Panc1 (cell line): ENCODE data around the gene PTPRA.

Experiments
- POLR2AphosphoS5 ChIP-seq: IDR thresholded peaks from 2 replicates; pipeline ENCODE4 v1.6.1; 2012; ENCODE audit warnings: mild to moderate bottlenecking, low read depth, low read length, moderate library complexity
- SIN3A ChIP-seq: IDR thresholded peaks from 2 replicates; pipeline ENCODE4 v1.6.1; 2012; ENCODE audit warnings: low read depth, mild to moderate bottlenecking, low read length, moderate library complexity, borderline replicate concordance; ENCODE audit not compliant: insufficient read depth
- TCF7L2 ChIP-seq: IDR thresholded peaks from 2 replicates; pipeline ENCODE4 v1.6.1; 2011; ENCODE audit warnings: mild to moderate bottlenecking, low read depth, low read length, inconsistent platforms
- TF ChIP-seq, protein P1 (sequence below): fragments of 450-650 bp; IDR thresholded peaks from 2 replicates; pipeline ENCODE4 v1.5.1; 2017; ENCODE audit warnings: mild to moderate bottlenecking
- TF ChIP-seq, protein P2 (sequence below), 2 experiments: IDR thresholded peaks; 2 replicates each; pipeline ENCODE4 v1.6.1; 2011 to 2012; ENCODE audit warnings: low read depth in 2 of 2, control low read depth in 1 of 2, low read length in 1 of 2, mild to moderate bottlenecking in 1 of 2, moderate library complexity in 1 of 2; ENCODE audit not compliant: insufficient read depth in 1 of 2

DNA sequence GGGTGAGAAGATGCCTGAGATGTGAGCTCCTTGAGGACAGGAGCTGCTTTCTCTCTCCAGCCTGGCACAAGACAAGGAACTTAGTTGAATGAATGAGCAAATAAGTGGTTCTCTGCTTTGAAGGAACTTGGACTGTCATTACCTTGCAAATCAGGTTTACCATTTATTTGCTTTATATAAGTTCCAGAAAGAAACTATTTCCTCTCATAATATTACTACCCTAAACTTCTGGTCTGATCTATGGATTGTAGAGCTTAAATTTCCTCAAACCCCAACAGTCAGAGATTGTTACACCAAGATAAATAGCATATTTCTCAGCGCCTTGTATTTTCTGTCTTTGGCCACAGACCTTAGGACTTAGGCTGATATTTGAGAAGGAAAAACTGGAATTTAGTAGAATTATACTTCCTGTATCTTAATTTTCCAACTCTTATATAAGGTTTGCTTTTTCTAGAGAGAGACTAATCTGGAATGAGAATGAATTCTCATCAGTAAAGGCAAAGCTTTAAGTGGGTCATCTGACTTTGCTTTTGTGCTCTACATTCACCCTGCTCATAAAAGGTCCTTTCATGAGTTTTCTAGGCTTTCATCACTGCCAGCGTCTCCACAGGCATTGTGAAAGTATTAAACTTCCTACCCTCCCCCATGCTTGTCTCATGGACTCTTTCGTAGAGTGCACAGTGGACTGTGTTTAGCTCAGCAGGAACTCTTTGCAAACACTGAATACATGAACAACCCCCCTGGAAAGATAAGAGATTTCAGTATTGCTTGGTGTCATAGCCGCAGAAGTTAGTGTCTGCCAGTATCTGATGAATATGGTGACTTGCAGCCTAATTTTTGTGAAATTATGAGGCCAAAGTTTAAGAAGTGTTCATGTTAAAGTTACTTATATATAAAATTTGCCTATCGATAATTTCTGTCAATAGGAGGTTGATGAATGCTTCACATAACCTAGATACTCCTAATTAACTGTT lies 74.0 kb downstream of the PTPRA start:
- TF ChIP-seq, protein P1, sequence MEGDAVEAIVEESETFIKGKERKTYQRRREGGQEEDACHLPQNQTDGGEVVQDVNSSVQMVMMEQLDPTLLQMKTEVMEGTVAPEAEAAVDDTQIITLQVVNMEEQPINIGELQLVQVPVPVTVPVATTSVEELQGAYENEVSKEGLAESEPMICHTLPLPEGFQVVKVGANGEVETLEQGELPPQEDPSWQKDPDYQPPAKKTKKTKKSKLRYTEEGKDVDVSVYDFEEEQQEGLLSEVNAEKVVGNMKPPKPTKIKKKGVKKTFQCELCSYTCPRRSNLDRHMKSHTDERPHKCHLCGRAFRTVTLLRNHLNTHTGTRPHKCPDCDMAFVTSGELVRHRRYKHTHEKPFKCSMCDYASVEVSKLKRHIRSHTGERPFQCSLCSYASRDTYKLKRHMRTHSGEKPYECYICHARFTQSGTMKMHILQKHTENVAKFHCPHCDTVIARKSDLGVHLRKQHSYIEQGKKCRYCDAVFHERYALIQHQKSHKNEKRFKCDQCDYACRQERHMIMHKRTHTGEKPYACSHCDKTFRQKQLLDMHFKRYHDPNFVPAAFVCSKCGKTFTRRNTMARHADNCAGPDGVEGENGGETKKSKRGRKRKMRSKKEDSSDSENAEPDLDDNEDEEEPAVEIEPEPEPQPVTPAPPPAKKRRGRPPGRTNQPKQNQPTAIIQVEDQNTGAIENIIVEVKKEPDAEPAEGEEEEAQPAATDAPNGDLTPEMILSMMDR = no peak
- TF ChIP-seq TCF7L2 (no peak), POLR2AphosphoS5 (no peak), SIN3A (no peak)
- TF ChIP-seq, protein P2, sequence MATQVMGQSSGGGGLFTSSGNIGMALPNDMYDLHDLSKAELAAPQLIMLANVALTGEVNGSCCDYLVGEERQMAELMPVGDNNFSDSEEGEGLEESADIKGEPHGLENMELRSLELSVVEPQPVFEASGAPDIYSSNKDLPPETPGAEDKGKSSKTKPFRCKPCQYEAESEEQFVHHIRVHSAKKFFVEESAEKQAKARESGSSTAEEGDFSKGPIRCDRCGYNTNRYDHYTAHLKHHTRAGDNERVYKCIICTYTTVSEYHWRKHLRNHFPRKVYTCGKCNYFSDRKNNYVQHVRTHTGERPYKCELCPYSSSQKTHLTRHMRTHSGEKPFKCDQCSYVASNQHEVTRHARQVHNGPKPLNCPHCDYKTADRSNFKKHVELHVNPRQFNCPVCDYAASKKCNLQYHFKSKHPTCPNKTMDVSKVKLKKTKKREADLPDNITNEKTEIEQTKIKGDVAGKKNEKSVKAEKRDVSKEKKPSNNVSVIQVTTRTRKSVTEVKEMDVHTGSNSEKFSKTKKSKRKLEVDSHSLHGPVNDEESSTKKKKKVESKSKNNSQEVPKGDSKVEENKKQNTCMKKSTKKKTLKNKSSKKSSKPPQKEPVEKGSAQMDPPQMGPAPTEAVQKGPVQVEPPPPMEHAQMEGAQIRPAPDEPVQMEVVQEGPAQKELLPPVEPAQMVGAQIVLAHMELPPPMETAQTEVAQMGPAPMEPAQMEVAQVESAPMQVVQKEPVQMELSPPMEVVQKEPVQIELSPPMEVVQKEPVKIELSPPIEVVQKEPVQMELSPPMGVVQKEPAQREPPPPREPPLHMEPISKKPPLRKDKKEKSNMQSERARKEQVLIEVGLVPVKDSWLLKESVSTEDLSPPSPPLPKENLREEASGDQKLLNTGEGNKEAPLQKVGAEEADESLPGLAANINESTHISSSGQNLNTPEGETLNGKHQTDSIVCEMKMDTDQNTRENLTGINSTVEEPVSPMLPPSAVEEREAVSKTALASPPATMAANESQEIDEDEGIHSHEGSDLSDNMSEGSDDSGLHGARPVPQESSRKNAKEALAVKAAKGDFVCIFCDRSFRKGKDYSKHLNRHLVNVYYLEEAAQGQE (IDR thresholded peaks at IDR 0.05; ENCODE audit: insufficient read depth in 1 of 2, low read depth in 2 of 2, low read length in 1 of 2) = no peak
